GM23248 (cell line): ENCODE data around the gene PCED1B. TPM values are rescaled to one million over a fixed set of nuclear protein-coding genes. Genes with fewer than 3 reads are reported as not detected.

Experiments used
- DNase-seq: peaks from one replicate; pipeline ENCODE4 v3.0.0-alpha.2; 2015
- H2AFZ ChIP-seq: fragments of 200-600 bp; sonication (generic); 2 replicates; pipeline ENCODE4 v1.6.1; 2016; ENCODE audit warnings: antibody characterized with exemption
- H3F3A ChIP-seq: fragments of 200-600 bp; sonication (generic); 2 replicates; pipeline ENCODE4 v1.6.1; 2016; ENCODE audit warnings: mild to moderate bottlenecking, antibody characterized with exemption, mixed run types; ENCODE audit not compliant: insufficient read depth
- H3K27ac ChIP-seq: fragments of 200-600 bp; sonication (generic); 2 replicates; pipeline ENCODE4 v1.5.1; 2016; ENCODE audit warnings: mild to moderate bottlenecking
- H3K27me3 ChIP-seq: fragments of 200-600 bp; sonication (generic); replicated peaks from 2 replicates; pipeline ENCODE4 v1.6.1; 2016; ENCODE audit warnings: mild to moderate bottlenecking; ENCODE audit not compliant: insufficient read depth
- H3K36me3 ChIP-seq: fragments of 200-600 bp; sonication (generic); 2 replicates; pipeline ENCODE4 v1.6.1; 2016; ENCODE audit warnings: low read depth, mild to moderate bottlenecking
- H3K4me1 ChIP-seq: fragments of 200-600 bp; sonication (generic); 2 replicates; pipeline ENCODE4 v1.6.1; 2016; ENCODE audit warnings: mild to moderate bottlenecking; ENCODE audit not compliant: insufficient read depth
- H3K4me2 ChIP-seq: fragments of 200-600 bp; sonication (generic); one replicate; pipeline ENCODE4 v1.6.1; 2016; ENCODE audit warnings: mild to moderate bottlenecking; ENCODE audit not compliant: unreplicated experiment
- H3K4me3 ChIP-seq: fragments of 200-600 bp; sonication (generic); 2 replicates; pipeline ENCODE4 v1.5.1; 2016; ENCODE audit warnings: mild to moderate bottlenecking
- H3K79me2 ChIP-seq: fragments of 200-600 bp; sonication (generic); 2 replicates; pipeline ENCODE4 v1.6.1; 2016; ENCODE audit warnings: mild to moderate bottlenecking; ENCODE audit not compliant: insufficient read depth
- H3K9ac ChIP-seq: fragments of 200-600 bp; sonication (generic); 2 replicates; pipeline ENCODE4 v1.6.1; 2016; ENCODE audit warnings: mild to moderate bottlenecking
- H3K9me2 ChIP-seq: fragments of 200-600 bp; sonication (generic); 2 replicates; pipeline ENCODE4 v1.6.1; 2016; ENCODE audit warnings: mixed run types, mild to moderate bottlenecking, moderate library complexity; ENCODE audit not compliant: insufficient read depth
- H3K9me3 ChIP-seq: fragments of 200-600 bp; sonication (generic); one replicate; pipeline ENCODE4 v1.6.1; 2017; ENCODE audit warnings: low read depth
- H4K20me1 ChIP-seq: fragments of 200-600 bp; sonication (generic); 2 replicates; pipeline ENCODE4 v1.6.0; 2016; ENCODE audit not compliant: insufficient read depth
- EZH2 ChIP-seq: fragments of 200-600 bp; sonication (generic); IDR thresholded peaks from 2 replicates; pipeline ENCODE4 v1.6.1; 2018; ENCODE audit warnings: antibody characterized with exemption, mild to moderate bottlenecking; ENCODE audit not compliant: insufficient read depth, poor library complexity, severe bottlenecking
- EZH2phosphoT487 ChIP-seq: fragments of 200-600 bp; sonication (generic); IDR thresholded peaks from 2 replicates; pipeline ENCODE4 v1.6.1; 2018; ENCODE audit warnings: antibody characterized with exemption, moderate library complexity, mild to moderate bottlenecking, low read depth; ENCODE audit not compliant: insufficient read depth
- WGBS, 2 experiments: methylation state at CpG; one replicate each; pipeline ENCODE4 v1.1.6; 2015 to 2017; ENCODE audit warnings: low lambda C conversion rate in 2 of 2, low coverage in 1 of 2; ENCODE audit errors: missing lambda C conversion rate in 2 of 2; 5-methylcytosine and 5-hydroxymethylcytosine counted together
- in situ Hi-C: fragments of 300-500 bp; cut with MboI; formaldehyde crosslinking; loops from 2 replicates; pipeline ENCODE4 v1.15.0; 2020
- polyA plus RNA-seq: library from polyadenylated mRNA; unstranded; fragments of >200 nt; fragmentation: Nextera tagmentation; extraction: Ambion mirVana; gene quantifications from 2 replicates; pipeline ENCODE4 v1.2.1, GENCODE V29; 2016
- total RNA-seq: library from RNA; depleted of rRNA; stranded (reverse); fragments of >200 nt; shearing (Covaris generic); gene quantifications from 2 replicates; pipeline ENCODE4 v1.2.3, GENCODE V29; 2014

PCED1B gene
- total and polyA plus RNA-seq, 2 experiments from 2014 or later, result 3.5 to 3.6 TPM

GRCh38 chr12:47265391-47265790, 186.0 kb downstream of the PCED1B start:
- Histone ChIP-seq H3K36me3 (no peaks in the 10 kb centered on the region), H3K9me3 (no peaks in the 10 kb centered on the region), H3K9ac (no peak overlapping the region), H3K27ac (no peak overlapping the region), H3K4me2 (no peak overlapping the region), H3K9me2 (no peaks in the 10 kb centered on the region), H3K79me2 (no peaks in the 10 kb centered on the region), H4K20me1 (no peaks in the 10 kb centered on the region), H3F3A (no peaks in the 10 kb centered on the region), H2AFZ (no peak overlapping the region), H3K4me3 (no peak overlapping the region), H3K27me3 (no peaks in the 10 kb centered on the region), H3K4me1 (peaks cover 16% of the 10 kb centered on the region)
- WGBS, 2 experiments, result 54 to 73% methylated on average over 4 of the region's 4 CpGs
- TF ChIP-seq EZH2, result no peak
- TF ChIP-seq EZH2phosphoT487, result no peak
- in situ Hi-C loops, result no loop called here
- DNase-seq, result no peak

GRCh38 chr12:47267571-47267970, 188.2 kb downstream of the PCED1B start:
- in situ Hi-C loops, result no loop called here
- no peak overlapping the region for H3K4me2 ChIP-seq
- H3K9me2 ChIP-seq, result no peaks in the 10 kb centered on the region
- H3K4me1 ChIP-seq, result peaks cover 35% of the 10 kb centered on the region
- no peak overlapping the region for H3K27ac ChIP-seq
- no peaks in the 10 kb centered on the region for H3K27me3 ChIP-seq
- no peaks in the 10 kb centered on the region for H3K9me3 ChIP-seq
- H3K4me3 ChIP-seq, result no peak overlapping the region
- peak; percentile 24 for DNase-seq
- WGBS, 2 experiments, result 80 to 85% methylated on average over 4 of the region's 4 CpGs
- H4K20me1 ChIP-seq, result no peaks in the 10 kb centered on the region
- no peak overlapping the region for H2AFZ ChIP-seq
- no peak for TF ChIP-seq EZH2phosphoT487
- TF ChIP-seq EZH2, result no peak
- H3K36me3 ChIP-seq, result no peaks in the 10 kb centered on the region
- no peak overlapping the region for H3K9ac ChIP-seq
- H3K79me2 ChIP-seq, result no peaks in the 10 kb centered on the region
- H3F3A ChIP-seq, result peaks cover 15% of the 10 kb centered on the region

- in situ Hi-C loops, result no loop called here
- Histone ChIP-seq H3K9ac (no peak overlapping the region), H3K4me3 (no peak overlapping the region), H3K4me2 (no peak overlapping the region), H3F3A (peaks cover 15% of the 10 kb centered on the region), H3K9me2 (no peaks in the 10 kb centered on the region), H3K36me3 (no peaks in the 10 kb centered on the region), H3K27ac (no peak overlapping the region), H3K27me3 (no peaks in the 10 kb centered on the region), H3K4me1 (peaks cover 46% of the 10 kb centered on the region), H3K79me2 (no peaks in the 10 kb centered on the region), H3K9me3 (no peaks in the 10 kb centered on the region), H2AFZ (no peak overlapping the region), H4K20me1 (no peaks in the 10 kb centered on the region)
- DNase-seq, result no peak
- TF ChIP-seq EZH2, result no peak
- TF ChIP-seq EZH2phosphoT487, result no peak
- 94 to 98% methylated on average over 13 of the region's 13 CpGs for WGBS, 2 experiments
These were observed 189.4 kb downstream of the PCED1B start for GRCh38 chr12:47268501-47269454.

- no peak for TF ChIP-seq EZH2phosphoT487
These were observed 190.5 kb downstream of the PCED1B start for GRCh38 chr12:47269916-47270315.

More at GRCh38 chr12:47269916-47270315, 190.5 kb downstream of the PCED1B start:
- DNase-seq, result no peak
- Histone ChIP-seq H3K4me2 (no peak overlapping the region), H4K20me1 (no peaks in the 10 kb centered on the region), H3K9ac (no peak overlapping the region), H3K79me2 (no peaks in the 10 kb centered on the region), H3K4me3 (no peak overlapping the region), H3K9me2 (no peaks in the 10 kb centered on the region), H3K27ac (no peak overlapping the region), H3K36me3 (no peaks in the 10 kb centered on the region), H3K27me3 (no peaks in the 10 kb centered on the region), H2AFZ (no peak overlapping the region), H3K4me1 (peaks cover 46% of the 10 kb centered on the region), H3K9me3 (no peaks in the 10 kb centered on the region), H3F3A (peaks cover 15% of the 10 kb centered on the region)
- in situ Hi-C loops, result no loop called here
- WGBS, 2 experiments, result 100% methylated on average over 1 of the region's 1 CpG
